Measurements from ENCODE around the gene SDK1.

Gene SDK1

GRCh38 chr7:3321745-3322144, 20.7 kb downstream of the SDK1 start:
- no peak overlapping the region for H3K27ac Mint-ChIP-seq (ENCODE audit: low read depth)
- no peaks in the 10 kb centered on the region for H3K36me3 Mint-ChIP-seq (ENCODE audit: insufficient read depth)
- no peaks in the 10 kb centered on the region for H3K9me3 Mint-ChIP-seq
- H3K27me3 Mint-ChIP-seq = peaks cover 41% of the 10 kb centered on the region
- DNase-seq (ENCODE audit: low spot score in 2 of 2) = no peak
- ATAC-seq (replicated peaks; ENCODE audit: extremely low read depth, poor library complexity, severe bottlenecking) = no peak
- no peaks in the 10 kb centered on the region for H3K4me1 Mint-ChIP-seq
- H3K4me3 Mint-ChIP-seq = no peak overlapping the region

DNA sequence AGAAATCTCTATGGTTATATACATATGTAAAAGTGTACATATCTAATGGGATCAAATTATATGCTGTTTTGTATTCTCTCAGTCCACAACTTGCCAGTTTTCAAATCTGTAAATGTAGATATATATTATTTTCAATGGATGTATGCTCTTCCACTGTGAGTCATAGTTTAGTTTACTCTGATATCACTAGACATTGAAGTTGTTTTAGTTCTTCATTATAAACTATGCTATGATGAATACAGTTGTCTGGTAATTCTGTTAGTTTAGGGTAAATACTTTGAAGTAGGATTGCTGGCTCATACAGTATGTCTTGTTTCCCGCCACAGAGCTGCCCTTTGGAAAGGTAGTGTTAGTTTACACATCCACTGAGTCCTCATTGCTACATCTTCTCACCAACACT, 25.2 kb downstream of the SDK1 start:
- DNase-seq (ENCODE audit: low spot score in 2 of 2) (no peak), ATAC-seq (replicated peaks; ENCODE audit: extremely low read depth, poor library complexity, severe bottlenecking) (no peak)
- no peaks in the 10 kb centered on the region for H3K9me3 Mint-ChIP-seq
- no peaks in the 10 kb centered on the region for H3K36me3 Mint-ChIP-seq (ENCODE audit: insufficient read depth)
- H3K4me1 Mint-ChIP-seq = no peaks in the 10 kb centered on the region
- H3K27ac Mint-ChIP-seq (ENCODE audit: low read depth) = no peak overlapping the region
- H3K27me3 Mint-ChIP-seq = peaks cover 41% of the 10 kb centered on the region
- H3K4me3 Mint-ChIP-seq = no peak overlapping the region

DNA sequence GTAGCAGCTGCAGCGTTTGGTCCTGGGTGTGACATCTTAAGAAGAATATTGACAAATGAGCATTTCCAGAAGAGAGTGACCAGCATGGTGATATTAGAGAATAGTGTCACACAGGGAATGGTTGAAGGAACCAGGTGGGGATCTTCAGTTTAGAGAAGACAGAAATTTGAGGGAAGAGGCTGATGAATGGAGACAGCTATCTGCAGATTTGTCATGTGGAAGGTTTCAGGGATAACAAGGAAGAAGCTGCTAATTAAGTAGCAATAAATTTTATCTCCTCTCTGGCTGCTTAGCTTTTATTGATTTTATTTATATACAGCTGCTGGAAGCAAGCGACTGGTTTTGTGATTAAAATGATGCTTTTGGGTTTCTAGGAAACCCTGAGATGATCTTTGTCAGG, 26.0 kb downstream of the SDK1 start:
- no peaks in the 10 kb centered on the region for H3K36me3 Mint-ChIP-seq (ENCODE audit: insufficient read depth)
- no peak overlapping the region for H3K27ac Mint-ChIP-seq (ENCODE audit: low read depth)
- H3K9me3 Mint-ChIP-seq = no peaks in the 10 kb centered on the region
- no peak overlapping the region for H3K4me3 Mint-ChIP-seq
- no peak for DNase-seq (ENCODE audit: low spot score in 2 of 2)
- no peak for ATAC-seq (replicated peaks; ENCODE audit: extremely low read depth, poor library complexity, severe bottlenecking)
- peaks cover 44% of the 10 kb centered on the region for H3K27me3 Mint-ChIP-seq
- no peaks in the 10 kb centered on the region for H3K4me1 Mint-ChIP-seq

DNA sequence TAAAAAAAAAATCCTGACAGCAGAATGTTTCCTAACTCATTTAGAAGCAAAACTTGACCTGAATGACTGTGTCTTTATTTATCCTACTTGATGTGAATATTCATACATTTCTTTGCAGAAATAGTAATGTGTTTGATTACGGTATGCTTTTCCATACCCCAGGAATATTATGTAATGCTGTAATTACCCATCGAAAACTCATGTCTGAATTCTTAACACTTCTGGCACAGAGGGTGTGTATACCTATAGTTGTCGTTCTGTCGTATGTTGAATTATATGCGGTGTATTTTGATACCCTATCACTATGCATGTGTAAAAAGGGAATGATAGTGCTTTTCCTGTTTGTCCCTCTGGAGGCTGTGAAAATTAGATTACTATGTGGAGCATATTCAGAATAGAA, 26.6 kb downstream of the SDK1 start:
- DNase-seq (ENCODE audit: low spot score in 2 of 2) (no peak), ATAC-seq (replicated peaks; ENCODE audit: extremely low read depth, poor library complexity, severe bottlenecking) (no peak)
- H3K27ac Mint-ChIP-seq (ENCODE audit: low read depth) = no peak overlapping the region
- H3K27me3 Mint-ChIP-seq = peaks cover 48% of the 10 kb centered on the region
- no peaks in the 10 kb centered on the region for H3K4me1 Mint-ChIP-seq
- H3K36me3 Mint-ChIP-seq (ENCODE audit: insufficient read depth) = no peaks in the 10 kb centered on the region
- no peaks in the 10 kb centered on the region for H3K9me3 Mint-ChIP-seq
- no peak overlapping the region for H3K4me3 Mint-ChIP-seq

DNA sequence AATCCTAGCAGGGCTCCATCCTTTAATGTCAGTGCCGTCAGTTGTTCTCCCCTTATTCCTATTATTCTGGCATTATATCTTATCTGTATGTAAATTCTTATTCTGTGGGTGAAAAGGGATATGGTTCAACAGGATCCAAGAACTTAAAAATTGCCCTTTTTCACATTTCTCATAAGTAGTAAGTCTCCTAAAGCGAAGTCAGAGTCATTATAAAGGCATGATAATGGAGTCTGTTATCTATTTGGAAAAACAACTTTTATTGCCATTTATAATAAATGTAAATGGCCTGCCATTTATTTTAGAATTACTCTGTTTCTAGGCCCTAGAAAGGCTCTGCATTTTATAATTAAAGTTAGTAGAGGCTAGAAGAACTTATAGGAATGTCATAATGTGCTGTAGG, 31.3 kb downstream of the SDK1 start:
- Mint-ChIP-seq H3K27me3 (peaks cover 78% of the 10 kb centered on the region), H3K9me3 (no peaks in the 10 kb centered on the region), H3K4me3 (no peak overlapping the region), H3K36me3 (ENCODE audit: insufficient read depth) (no peaks in the 10 kb centered on the region), H3K27ac (ENCODE audit: low read depth) (no peak overlapping the region), H3K4me1 (no peaks in the 10 kb centered on the region)
- ATAC-seq (replicated peaks; ENCODE audit: extremely low read depth, poor library complexity, severe bottlenecking) (no peak), DNase-seq (ENCODE audit: low spot score in 2 of 2) (no peak)

- no peak overlapping the region for H3K27ac Mint-ChIP-seq (ENCODE audit: low read depth)
- H3K27me3 Mint-ChIP-seq = peaks cover 90% of the 10 kb centered on the region
- no peaks in the 10 kb centered on the region for H3K4me1 Mint-ChIP-seq
- no peak for ATAC-seq (replicated peaks; ENCODE audit: extremely low read depth, poor library complexity, severe bottlenecking)
- no peak overlapping the region for H3K4me3 Mint-ChIP-seq
- H3K36me3 Mint-ChIP-seq (ENCODE audit: insufficient read depth) = no peaks in the 10 kb centered on the region
- H3K9me3 Mint-ChIP-seq = no peaks in the 10 kb centered on the region
- DNase-seq (ENCODE audit: low spot score in 2 of 2) = no peak
Measured at GRCh38 chr7:3333861-3334260, 32.8 kb downstream of the SDK1 start.

DNA sequence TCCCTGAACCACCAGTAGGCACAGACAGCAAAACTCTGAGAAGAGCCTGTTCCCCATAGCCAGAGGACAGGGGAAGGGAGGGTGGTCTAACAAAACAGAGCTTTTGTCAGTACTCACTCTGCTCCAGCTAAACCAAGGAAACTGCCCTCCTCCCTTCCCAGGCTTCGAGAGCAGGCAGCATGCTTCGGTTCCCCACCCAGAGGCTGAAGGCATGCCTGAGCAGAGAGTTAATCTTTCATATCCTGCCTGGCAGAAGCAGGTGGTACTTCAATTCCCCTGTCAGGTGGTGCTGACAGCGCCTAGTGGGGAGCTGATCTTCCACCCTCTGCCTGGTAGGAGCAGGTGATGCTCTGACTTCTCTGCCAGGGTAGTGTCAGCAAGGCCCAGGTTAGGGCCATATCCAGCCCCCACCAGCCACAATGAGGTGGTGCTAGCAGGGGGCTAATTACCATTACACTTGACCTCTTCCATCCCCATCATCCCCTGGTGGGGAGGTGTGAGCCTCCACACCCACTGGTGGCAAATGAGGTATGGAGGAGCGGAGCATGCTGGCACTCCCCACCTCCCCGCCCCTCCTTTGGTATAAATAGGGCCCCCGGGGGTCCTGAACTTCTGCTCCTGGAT, 35.1 kb downstream of the SDK1 start:
- no peak overlapping the region for H3K4me3 Mint-ChIP-seq
- ATAC-seq (replicated peaks; ENCODE audit: extremely low read depth, poor library complexity, severe bottlenecking) = no peak
- H3K9me3 Mint-ChIP-seq = no peaks in the 10 kb centered on the region
- H3K27me3 Mint-ChIP-seq = peaks cover 89% of the 10 kb centered on the region
- no peaks in the 10 kb centered on the region for H3K4me1 Mint-ChIP-seq
- H3K36me3 Mint-ChIP-seq (ENCODE audit: insufficient read depth) = no peaks in the 10 kb centered on the region
- no peak for DNase-seq (ENCODE audit: low spot score in 2 of 2)
- no peak overlapping the region for H3K27ac Mint-ChIP-seq (ENCODE audit: low read depth)

DNA sequence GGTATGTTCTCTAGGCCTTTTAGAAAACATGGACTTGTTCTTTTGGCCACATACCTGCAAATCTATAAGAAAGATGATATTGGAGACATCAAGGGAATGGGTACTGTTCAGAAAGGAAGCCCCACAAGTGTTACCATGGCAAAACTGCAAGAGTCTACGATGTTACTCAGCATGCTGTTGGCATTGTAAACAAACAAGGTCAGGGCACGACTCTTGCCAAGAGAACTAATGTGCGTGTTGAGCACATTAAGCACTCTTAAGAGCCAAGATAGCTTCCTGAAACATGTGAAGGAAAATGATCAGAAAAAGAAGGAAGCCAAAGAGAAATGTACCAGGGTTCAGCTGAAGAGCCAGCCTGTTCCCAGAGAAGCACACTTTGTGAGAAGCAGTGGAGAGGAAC, 37.1 kb downstream of the SDK1 start:
- DNase-seq (ENCODE audit: low spot score in 2 of 2) = no peak

GRCh38 chr7:3345699-3346481, 44.8 kb downstream of the SDK1 start:
- peaks cover 4% of the 10 kb centered on the region for H3K36me3 Mint-ChIP-seq (ENCODE audit: insufficient read depth)

More for the DNA sequence above, 37.1 kb downstream of the SDK1 start:
- Mint-ChIP-seq H3K27ac (ENCODE audit: low read depth) (no peak overlapping the region), H3K4me3 (no peak overlapping the region), H3K4me1 (no peaks in the 10 kb centered on the region), H3K27me3 (peaks cover 80% of the 10 kb centered on the region), H3K36me3 (ENCODE audit: insufficient read depth) (no peaks in the 10 kb centered on the region), H3K9me3 (no peaks in the 10 kb centered on the region)
- no peak for ATAC-seq (replicated peaks; ENCODE audit: extremely low read depth, poor library complexity, severe bottlenecking)

DNA sequence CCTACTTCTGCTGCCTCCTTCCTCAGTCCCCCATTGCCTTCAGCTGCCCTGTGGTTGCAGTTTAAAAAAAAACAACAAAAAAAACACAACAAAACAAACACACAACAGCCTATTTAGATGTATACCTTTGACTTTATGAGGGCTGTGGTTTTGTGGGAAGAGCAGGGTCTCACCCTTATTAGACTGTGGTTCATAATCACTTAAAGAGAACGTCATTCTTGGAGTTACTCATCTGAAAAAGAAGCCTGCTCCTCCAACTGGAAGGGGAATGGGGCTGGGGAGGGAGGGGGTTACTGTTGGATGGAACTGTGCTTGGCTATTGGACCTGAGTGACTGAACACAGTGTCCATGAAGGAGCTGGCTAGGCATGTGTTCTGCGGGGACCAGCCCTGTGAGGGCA, 48.1 kb downstream of the SDK1 start:
- H3K9me3 Mint-ChIP-seq = no peaks in the 10 kb centered on the region
- H3K4me1 Mint-ChIP-seq = no peaks in the 10 kb centered on the region
- ATAC-seq (replicated peaks; ENCODE audit: extremely low read depth, poor library complexity, severe bottlenecking) (no peak), DNase-seq (ENCODE audit: low spot score in 2 of 2) (no peak)
- H3K27ac Mint-ChIP-seq (ENCODE audit: low read depth) = no peak overlapping the region
- H3K27me3 Mint-ChIP-seq = peaks cover 30% of the 10 kb centered on the region
- no peak overlapping the region for H3K4me3 Mint-ChIP-seq
- peaks cover 3% of the 10 kb centered on the region for H3K36me3 Mint-ChIP-seq (ENCODE audit: insufficient read depth)

More at GRCh38 chr7:3345699-3346481, 44.8 kb downstream of the SDK1 start:
- ATAC-seq (replicated peaks; ENCODE audit: extremely low read depth, poor library complexity, severe bottlenecking) (no peak), DNase-seq (ENCODE audit: low spot score in 2 of 2) (no peak)
- H3K27ac Mint-ChIP-seq (ENCODE audit: low read depth) = no peak overlapping the region
- H3K27me3 Mint-ChIP-seq = peaks cover 25% of the 10 kb centered on the region
- no peak overlapping the region for H3K4me3 Mint-ChIP-seq
- H3K9me3 Mint-ChIP-seq = no peaks in the 10 kb centered on the region
- H3K4me1 Mint-ChIP-seq = no peaks in the 10 kb centered on the region

GRCh38 chr7:3356173-3356572, 55.1 kb downstream of the SDK1 start:
- H3K36me3 Mint-ChIP-seq (ENCODE audit: insufficient read depth) = no peaks in the 10 kb centered on the region
- ATAC-seq (replicated peaks; ENCODE audit: extremely low read depth, poor library complexity, severe bottlenecking) (no peak), DNase-seq (ENCODE audit: low spot score in 2 of 2) (no peak)
- no peaks in the 10 kb centered on the region for H3K4me1 Mint-ChIP-seq
- H3K27ac Mint-ChIP-seq (ENCODE audit: low read depth) = no peak overlapping the region
- H3K27me3 Mint-ChIP-seq = peaks cover 44% of the 10 kb centered on the region
- no peak overlapping the region for H3K4me3 Mint-ChIP-seq
- no peaks in the 10 kb centered on the region for H3K9me3 Mint-ChIP-seq

DNA sequence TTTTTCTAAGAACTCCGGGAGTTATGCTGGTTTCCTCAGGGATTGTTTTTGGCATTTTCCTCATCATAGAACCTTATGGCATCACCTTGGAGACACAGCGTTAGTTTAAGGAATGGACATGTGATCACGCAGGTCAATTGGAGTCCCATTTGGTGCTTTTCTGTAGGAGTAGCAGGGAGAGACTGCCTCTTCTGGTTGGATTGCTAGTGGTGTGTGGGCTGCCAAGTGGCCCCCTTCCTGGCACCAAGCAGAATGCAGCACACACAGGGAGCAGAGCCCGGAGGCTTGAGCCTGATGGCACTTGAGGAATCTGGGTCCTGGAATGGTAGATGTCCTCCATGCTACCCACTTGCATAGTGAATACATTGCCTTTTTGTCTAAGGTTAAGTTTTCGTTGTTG, 57.9 kb downstream of the SDK1 start:
- H3K36me3 Mint-ChIP-seq (ENCODE audit: insufficient read depth) = no peaks in the 10 kb centered on the region
- ATAC-seq (replicated peaks; ENCODE audit: extremely low read depth, poor library complexity, severe bottlenecking) (no peak), DNase-seq (ENCODE audit: low spot score in 2 of 2) (no peak)
- H3K4me3 Mint-ChIP-seq = no peak overlapping the region
- no peak overlapping the region for H3K27ac Mint-ChIP-seq (ENCODE audit: low read depth)
- no peaks in the 10 kb centered on the region for H3K9me3 Mint-ChIP-seq
- peaks cover 51% of the 10 kb centered on the region for H3K27me3 Mint-ChIP-seq
- no peaks in the 10 kb centered on the region for H3K4me1 Mint-ChIP-seq

DNA sequence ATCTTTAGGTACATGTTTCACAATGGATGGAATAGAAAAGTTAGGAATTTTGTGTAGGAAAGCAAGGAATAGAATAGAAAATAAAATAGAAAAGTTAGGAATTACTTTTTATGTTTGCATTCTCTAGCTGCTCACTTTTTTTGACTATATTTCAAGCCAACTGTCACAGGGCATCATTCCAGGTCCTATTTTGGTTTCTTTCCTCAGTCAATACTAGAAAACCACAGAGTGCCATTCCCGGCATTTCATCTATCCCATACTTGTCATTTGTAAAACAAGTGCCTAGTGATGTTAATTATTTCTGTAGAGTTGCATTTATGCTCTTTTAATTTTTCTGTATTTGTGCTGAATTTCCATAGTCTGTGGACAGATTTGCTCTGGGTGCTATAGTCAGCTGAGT, 66.2 kb downstream of the SDK1 start:
- Mint-ChIP-seq H3K9me3 (no peaks in the 10 kb centered on the region), H3K4me3 (no peak overlapping the region), H3K36me3 (ENCODE audit: insufficient read depth) (no peaks in the 10 kb centered on the region), H3K4me1 (no peaks in the 10 kb centered on the region), H3K27ac (ENCODE audit: low read depth) (no peak overlapping the region), H3K27me3 (peaks cover 89% of the 10 kb centered on the region)
- ATAC-seq (replicated peaks; ENCODE audit: extremely low read depth, poor library complexity, severe bottlenecking) = no peak
- DNase-seq (ENCODE audit: low spot score in 2 of 2) = no peak

Data from central memory CD8-positive, alpha-beta T cell (primary cell).